HG03135 (cell line): ENCODE data around the gene ASB1.
"Not testable (repeated sequence)": the region's sequence is repeated elsewhere in the genome, so short reads cannot be mapped to it uniquely, and the experiment has no call there.

ENCODE experiments used
- ATAC-seq: cut with Tn5 transposase; IDR thresholded peaks from one replicate; pipeline ENCODE4 v1.9.1; 2021; ENCODE audit warnings: mild to moderate bottlenecking, moderate library complexity; ENCODE audit not compliant: unreplicated experiment

The ASB1 gene

DNA sequence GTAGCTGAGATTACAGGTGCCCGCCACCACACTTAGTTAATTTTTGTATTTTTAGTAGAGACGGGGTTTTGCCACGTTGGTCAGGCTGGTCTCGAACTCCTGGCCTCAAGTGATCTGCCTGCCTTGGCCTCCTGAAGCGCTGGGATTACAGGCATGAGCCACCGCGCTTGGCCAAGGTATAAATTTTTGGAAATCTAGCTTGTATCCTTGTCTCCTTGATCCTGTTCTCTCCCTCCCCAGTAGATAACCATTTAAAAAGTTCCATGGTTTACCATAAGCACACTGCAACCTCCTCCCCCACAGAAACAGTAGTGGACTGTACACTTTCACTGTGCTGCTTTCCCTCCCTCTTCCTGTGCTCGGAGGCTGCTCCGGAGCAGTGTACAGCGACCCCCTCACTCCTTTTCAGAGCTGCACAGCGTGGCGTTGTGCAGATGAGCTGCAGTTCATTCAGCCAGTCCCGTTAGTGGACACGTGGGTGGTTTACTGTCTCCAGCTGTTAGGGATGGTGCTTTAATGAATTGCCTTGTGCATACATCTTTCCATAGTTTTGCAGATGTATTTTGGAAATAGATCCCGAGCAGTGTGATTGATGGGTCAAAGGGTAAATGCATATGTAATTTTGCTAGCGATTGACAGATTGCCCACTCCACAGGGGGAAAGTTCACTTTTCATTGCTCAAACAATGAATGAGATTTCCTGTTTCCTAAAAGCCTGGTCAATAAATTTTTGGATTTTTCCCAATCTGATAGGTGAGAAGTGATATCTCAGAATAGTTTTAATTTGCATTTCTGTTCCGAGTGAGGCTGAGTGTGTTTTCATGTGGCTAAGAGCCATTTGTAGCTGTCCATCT, 14.8 kb downstream of the ASB1 start:
- ATAC-seq: no peak

GRCh38 chr2:238442257-238442656, 15.5 kb downstream of the ASB1 start:
- ATAC-seq: not testable (repeated sequence)

- no peak for ATAC-seq
These were observed 17.5 kb downstream of the ASB1 start for GRCh38 chr2:238444242-238444641.

DNA sequence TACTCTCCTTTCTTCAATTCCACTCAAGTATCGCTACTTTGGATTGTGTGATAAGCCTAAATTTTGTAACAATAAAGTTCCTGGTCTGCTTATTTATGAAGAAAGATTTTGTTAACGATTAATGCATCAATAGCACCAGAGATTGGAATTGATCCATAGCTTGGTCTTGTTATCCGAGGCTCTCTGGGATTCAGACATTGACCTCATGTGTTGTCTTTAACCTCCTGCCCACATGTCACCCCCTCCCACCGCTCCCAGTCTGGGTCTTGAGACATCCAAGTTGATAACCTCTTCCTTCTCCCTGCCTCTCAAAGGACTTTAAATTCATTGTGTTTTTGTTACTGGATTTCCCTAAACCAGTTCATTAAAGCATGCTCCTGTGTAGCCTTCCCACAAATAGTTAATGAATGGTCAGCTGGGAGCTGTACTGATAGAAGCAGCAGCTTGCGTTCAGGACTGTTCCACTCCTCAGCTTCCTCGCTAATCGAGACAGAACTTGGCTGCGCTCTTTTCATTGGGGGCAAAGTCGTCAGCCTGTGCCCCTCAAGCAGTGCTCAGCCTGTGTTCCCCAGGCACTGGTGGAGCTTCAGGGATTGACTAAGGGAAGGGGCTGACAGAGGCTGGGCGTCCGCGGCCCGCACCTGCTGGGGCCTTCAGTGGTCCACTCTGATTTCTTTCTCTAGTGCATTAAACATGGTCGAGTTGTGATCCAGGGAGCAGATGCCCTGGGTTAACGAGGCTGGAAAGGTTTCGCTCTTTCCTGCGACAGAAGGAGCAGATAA, 18.9 kb downstream of the ASB1 start:
- ATAC-seq: no peak

GRCh38 chr2:238446371-238446770, 19.6 kb downstream of the ASB1 start:
- ATAC-seq: no peak

DNA sequence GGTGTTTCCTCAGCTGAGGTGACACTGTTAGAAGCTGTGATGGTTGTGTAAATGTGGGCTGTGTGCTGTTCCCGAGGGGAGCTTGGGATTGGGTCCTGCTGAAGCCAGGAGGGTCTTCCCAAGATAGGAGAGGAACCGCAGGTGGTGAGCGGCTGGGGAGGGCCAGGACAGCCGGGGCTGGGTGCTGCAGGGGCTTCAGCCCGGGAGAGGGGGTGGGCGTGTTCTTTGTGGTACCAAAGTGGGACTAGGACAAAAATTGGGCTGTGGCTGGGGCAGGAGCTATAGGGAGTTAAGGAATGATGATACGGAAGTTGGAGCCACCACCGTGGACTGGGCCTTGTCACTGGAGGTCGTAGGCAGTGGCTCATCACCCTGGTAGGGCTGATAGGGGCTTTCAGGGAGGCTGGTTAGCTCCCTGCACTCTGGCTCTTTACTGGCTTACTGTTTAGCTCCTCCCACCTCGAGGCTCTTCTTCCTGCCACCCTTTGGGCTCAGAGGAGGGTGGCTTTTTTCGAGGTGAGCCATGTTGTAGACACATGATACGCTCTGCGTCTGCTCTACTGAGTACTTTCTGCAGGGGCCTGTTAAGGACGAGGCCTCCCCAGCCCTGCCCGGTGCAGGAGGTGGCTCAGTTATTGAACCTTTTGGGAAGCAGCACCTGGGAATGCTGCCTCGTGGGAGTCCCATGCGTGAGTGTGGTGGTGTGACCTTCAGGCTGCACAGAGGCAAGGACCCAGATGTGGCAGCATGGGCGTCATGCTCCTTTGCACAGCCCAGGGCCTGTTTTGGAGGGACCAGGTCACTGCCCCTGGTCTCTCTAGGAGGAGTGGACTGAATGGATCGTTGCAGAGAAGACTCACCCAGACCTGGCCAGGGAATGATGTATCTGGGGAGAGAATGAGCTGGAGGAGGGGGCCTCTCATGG, 21.6 kb downstream of the ASB1 start:
- no peak for ATAC-seq

- no peak for ATAC-seq
These were observed 22.5 kb downstream of the ASB1 start for GRCh38 chr2:238449241-238449640.

DNA sequence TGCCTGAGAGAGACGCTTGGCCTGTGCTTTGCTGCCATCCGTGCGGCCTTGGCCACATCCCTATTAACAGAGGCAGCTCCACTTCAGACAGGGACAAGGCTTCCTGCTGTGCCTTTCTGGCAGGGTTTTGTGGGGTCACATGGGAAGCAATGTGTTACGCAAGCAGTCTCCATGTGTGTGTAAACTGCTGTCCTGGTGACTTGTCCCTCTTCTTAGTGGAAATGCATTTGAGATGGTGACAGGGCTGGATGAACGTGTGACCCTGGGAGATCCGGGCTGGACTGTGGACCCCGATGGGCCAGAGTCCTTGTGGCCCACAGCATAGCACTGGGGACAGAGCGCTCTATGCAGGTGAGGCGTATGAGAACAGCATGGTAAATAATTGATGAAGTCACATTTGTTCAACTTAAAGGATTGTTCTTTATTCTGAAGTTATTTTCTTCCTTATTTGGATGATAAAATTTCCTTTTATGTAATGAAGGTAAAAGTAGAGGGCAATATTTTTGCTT, 23.2 kb downstream of the ASB1 start:
- ATAC-seq: no peak

GRCh38 chr2:238450440-238450861, 23.7 kb downstream of the ASB1 start:
- no peak for ATAC-seq

- no peak for ATAC-seq
These were observed 27.1 kb downstream of the ASB1 start for GRCh38 chr2:238453842-238454241.

DNA sequence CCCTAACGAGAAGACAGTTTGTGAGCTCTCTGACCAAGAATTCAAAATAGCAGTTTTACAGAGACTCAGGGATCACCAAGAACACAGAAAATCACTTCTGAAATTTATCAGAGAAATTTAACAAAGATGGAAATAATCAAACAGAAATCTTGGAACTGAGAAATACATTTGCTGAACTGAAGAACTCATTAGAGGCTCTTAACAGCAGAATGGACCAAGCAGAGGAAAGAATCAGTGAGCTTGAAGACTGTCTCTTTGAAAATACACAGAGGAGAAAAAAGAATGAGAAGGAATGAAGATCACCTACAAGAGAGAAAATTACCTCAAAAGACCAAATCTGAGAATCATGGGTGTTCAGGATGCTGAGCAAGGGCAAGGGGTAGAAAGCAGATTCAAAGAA, 29.7 kb downstream of the ASB1 start:
- ATAC-seq: no peak

DNA sequence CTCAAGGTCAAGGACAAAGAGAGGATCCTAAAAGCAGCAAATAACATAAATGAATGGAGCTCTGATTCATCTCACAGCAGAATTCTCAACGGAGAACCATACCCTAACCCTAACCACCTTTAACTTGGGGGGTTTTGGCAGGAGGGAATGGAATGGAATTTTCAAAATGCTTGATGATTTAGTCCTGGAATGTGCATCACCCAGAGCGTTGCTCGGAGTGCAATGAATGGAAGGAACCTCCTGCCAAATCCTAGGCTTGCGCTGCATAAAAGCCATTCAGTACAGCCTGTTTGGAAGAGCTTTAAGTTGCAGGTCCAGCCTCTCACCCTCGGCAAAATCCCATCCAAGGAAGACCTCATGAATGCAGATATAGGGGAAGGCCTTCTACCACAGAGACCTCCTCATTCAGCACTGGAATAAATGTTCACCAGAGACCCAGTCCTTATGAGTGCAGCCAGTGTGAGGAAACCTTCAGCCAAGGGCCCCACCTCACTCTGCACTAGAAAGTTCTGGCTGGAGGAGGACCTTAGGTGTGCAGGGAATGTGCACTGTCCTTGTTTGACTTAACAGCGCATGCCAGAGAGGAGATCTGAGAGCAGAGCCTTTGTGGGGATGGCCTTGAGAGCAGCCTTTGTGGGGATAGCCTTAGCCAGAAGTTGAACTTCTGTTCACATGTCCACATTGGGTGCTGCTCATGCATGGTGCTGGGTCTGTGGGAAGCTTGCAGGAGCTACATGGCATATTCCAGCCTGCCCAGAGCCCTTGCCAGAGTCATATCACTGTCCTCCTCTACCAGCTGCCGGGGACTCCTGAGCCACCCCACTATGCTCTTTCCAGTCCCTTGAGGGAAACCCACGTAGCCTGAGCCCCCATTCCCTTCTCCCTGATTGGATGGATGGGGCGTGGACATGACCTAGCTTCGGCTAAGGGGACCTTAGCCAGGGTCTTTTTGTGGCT, 30.5 kb downstream of the ASB1 start:
- ATAC-seq: no peak

DNA sequence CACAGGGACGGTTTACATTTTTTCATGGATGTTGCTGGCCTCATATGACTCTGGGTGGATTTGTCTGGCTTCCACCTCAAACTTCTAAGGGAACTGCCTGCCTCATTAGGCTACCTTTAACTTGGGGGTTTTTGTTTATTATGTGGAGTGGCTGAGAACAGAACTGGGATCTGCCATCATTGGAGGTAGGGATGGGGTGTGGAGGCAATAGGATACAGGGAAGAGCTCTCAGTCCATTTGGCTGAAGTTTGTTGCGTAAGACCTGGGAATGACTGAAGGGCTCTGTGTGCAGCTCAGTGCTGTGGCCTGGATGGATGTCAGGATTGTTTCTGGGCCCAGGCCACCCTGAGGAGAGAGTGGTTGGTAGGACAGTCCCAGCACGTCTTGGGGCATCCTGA, 31.2 kb downstream of the ASB1 start:
- no peak for ATAC-seq

DNA sequence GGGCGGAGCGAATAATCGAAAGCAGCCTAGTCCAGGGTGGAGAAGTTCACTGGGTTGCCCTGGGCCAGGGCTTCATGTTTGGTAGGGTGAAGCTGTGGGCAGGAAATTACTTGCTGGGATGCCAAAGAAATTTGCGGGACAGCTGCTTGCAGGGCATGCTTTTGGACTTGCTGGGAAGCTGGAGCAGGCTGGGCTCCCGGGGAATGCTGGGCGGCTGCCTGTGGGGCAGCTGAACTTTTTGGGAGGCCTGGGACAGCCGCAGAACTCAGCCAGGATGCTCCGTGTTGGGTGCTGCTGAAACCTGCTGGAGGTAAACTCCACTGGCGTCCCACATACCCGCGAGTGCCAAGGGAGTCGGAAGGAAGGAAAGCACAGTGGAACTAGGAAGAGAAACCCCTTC, 31.9 kb downstream of the ASB1 start:
- ATAC-seq: no peak

GRCh38 chr2:238459081-238459629, 32.4 kb downstream of the ASB1 start:
- ATAC-seq: no peak

DNA sequence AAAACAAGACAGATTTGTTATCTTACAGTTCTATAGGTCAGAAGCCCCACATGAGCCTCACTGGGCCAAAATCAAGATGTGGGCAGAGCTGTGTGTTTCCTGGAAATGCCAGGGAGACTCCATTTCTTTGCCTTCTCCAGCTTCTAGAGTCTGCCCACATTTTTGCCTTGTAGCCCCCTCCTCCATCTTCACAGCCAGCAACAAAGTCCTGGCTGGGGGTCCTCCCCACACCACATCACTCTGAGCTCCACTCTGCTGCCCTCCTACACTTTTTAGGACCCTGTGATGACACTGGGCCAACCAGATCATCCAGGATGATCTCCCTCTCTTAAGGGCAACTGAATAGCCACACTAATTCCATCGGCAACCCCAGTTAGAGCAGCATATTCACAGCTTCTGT, 34.3 kb downstream of the ASB1 start:
- no peak for ATAC-seq

GRCh38 chr2:238461491-238461890, 34.8 kb downstream of the ASB1 start:
- no peak for ATAC-seq

- ATAC-seq: no peak
These were observed 35.2 kb downstream of the ASB1 start for GRCh38 chr2:238461916-238462315.

DNA sequence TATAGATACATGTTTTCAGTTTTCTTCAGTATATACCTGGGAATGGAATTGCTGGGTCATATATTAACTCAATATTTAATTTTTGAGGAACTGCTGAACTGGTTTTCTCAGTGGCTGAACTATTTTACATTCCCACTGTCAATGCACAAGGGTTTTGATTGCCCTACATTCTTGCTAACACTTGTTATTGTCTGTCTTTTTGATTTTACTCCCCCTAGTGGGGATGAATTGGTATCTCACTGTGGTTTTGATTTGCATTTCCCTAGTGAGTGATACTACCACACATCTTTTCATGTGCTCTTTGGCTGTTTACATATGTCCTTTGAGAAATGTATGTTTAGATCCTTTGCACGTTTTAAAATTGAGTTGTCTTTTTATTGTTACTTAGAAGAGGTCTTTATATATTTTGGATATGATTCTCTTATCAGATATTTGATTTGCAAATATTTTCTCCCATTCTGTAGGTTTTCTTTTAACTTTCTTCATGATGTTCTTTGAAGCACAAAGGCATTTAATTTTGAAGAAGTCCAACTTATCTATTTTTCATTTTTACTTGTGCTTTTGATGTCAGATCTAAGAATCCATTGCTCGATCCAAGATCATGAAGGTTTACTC, 36.2 kb downstream of the ASB1 start:
- no peak for ATAC-seq
